ENCODE results near the gene CACYBP.

DNA sequence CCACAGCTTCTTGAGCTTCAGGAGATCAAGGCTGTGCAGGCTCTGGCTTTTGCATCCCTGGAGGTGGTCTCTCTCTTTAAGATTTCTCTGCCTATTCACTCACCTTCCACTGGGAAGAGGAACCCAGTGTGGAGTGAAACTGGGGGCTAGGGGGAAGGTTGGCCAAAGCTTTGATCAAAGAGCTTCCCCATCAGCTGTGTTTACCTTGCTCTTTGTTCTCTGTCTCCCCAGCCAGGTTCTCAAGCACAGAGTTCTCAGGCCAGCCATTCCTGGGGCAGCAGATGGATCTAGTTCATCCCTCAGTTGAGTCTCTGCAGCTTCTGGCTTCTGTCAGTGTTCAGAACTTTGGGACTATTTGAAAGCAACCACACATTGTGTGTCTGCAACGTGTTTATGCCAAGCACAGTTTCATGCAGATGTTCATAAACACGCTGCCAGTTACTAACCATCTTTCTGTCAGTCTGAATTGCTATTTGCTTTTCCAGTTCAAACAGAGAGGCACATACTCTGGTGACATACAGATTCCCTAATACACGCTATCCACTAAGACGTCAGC is 40.7 kb downstream of the CACYBP start:
- TF ChIP-seq CTCF (IDR thresholded peaks at IDR 0.05; ENCODE audit: control extremely low read depth in 1 of 3, insufficient read depth in 1 of 3, low read depth in 1 of 3, low read length in 3 of 3), result no peak
- TF ChIP-seq, protein P1, sequence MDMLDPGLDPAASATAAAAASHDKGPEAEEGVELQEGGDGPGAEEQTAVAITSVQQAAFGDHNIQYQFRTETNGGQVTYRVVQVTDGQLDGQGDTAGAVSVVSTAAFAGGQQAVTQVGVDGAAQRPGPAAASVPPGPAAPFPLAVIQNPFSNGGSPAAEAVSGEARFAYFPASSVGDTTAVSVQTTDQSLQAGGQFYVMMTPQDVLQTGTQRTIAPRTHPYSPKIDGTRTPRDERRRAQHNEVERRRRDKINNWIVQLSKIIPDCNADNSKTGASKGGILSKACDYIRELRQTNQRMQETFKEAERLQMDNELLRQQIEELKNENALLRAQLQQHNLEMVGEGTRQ (IDR thresholded peaks at IDR 0.05; ENCODE audit: low read length), result no peak
- TF ChIP-seq TEAD4 (IDR thresholded peaks at IDR 0.05; ENCODE audit: low read depth, low read length), result no peak
- TF ChIP-seq EZH2 (IDR thresholded peaks at IDR 0.05; ENCODE audit: low read depth, low read length, severe bottlenecking), result no peak
- TF ChIP-seq FOSL1 (IDR thresholded peaks at IDR 0.05; ENCODE audit: insufficient read depth, low read depth, low read length), result no peak
- no peak for TF ChIP-seq YY1 (IDR thresholded peaks at IDR 0.05; ENCODE audit: low read depth, low read length)
- TF ChIP-seq POLR2A (IDR thresholded peaks at IDR 0.05; ENCODE audit: control extremely low read depth in 1 of 2, low read depth in 2 of 2, low read length in 2 of 2), result no peak
